Keratinocyte (primary cell): ENCODE results near the gene VAT1L. TPM values are rescaled to one million over a fixed set of nuclear protein-coding genes. Genes with fewer than 3 reads are reported as not detected.

Experiments
- DNase-seq: peaks from one replicate; pipeline ENCODE4 v3.0.0-alpha.2; 2011; ENCODE audit warnings: low read depth, missing footprints, low spot score
- FAIRE-seq: peaks from 2 replicates; lab custom pipeline; 2011; peaks lifted over from hg19 to GRCh38; lab: Jason Lieb, UNC
- H2AFZ ChIP-seq: 2 replicates; pipeline ENCODE4 v1.6.0; 2012; ENCODE audit warnings: low read length, control low read depth, inconsistent platforms; ENCODE audit not compliant: control insufficient read depth
- H3K27ac ChIP-seq: 2 replicates; pipeline ENCODE4 v1.5.1; 2011; ENCODE audit warnings: low read length; ENCODE audit not compliant: control insufficient read depth, insufficient read depth
- H3K27me3 ChIP-seq: 3 replicates; pipeline ENCODE4 v1.6.0; 2011; ENCODE audit warnings: low read length; ENCODE audit not compliant: control insufficient read depth, insufficient read depth; ENCODE audit errors: extremely low read depth
- H3K36me3 ChIP-seq, 2 experiments: 2 replicates in 1 of 2; 3 replicates in 1 of 2; pipeline ENCODE4 v1.5.1; 2011; ENCODE audit warnings: low read length in 2 of 2, mild to moderate bottlenecking in 1 of 2; ENCODE audit not compliant: control insufficient read depth in 2 of 2, insufficient read depth in 2 of 2; ENCODE audit errors: extremely low read depth in 1 of 2
- H3K4me1 ChIP-seq: 3 replicates; pipeline ENCODE4 v1.5.1; 2011; ENCODE audit warnings: low read length; ENCODE audit not compliant: control insufficient read depth, insufficient read depth; ENCODE audit errors: extremely low read depth
- H3K4me2 ChIP-seq: 3 replicates; pipeline ENCODE4 v1.6.0; 2011; ENCODE audit warnings: low read depth, low read length; ENCODE audit not compliant: control insufficient read depth, insufficient read depth; ENCODE audit errors: extremely low read depth
- H3K4me3 ChIP-seq, 3 experiments: fragments of 200-600 bp in 1 of 3; sonication (generic) in 1 of 3; 2 replicates in 2 of 3; 3 replicates in 1 of 3; pipeline ENCODE4 v1.5.1; 2011 to 2016; ENCODE audit warnings: low read length in 3 of 3, mild to moderate bottlenecking in 3 of 3, control low read depth in 2 of 3, inconsistent platforms in 1 of 3, low read depth in 1 of 3, mixed read lengths in 1 of 3, mixed run types in 1 of 3, moderate library complexity in 1 of 3; ENCODE audit not compliant: control insufficient read depth in 2 of 3, insufficient read depth in 2 of 3; ENCODE audit errors: extremely low read depth in 1 of 3
- H3K79me2 ChIP-seq: 2 replicates; pipeline ENCODE4 v1.6.0; 2012; ENCODE audit warnings: low read length; ENCODE audit not compliant: control insufficient read depth, insufficient read depth
- H3K9ac ChIP-seq: 3 replicates; pipeline ENCODE4 v1.6.0; 2011; ENCODE audit warnings: low read length; ENCODE audit not compliant: control insufficient read depth, insufficient read depth; ENCODE audit errors: extremely low read depth
- H3K9me1 ChIP-seq: 3 replicates; pipeline ENCODE4 v1.6.0; 2011; ENCODE audit warnings: low read length; ENCODE audit not compliant: control insufficient read depth, insufficient read depth; ENCODE audit errors: extremely low read depth
- H3K9me3 ChIP-seq: 2 replicates; pipeline ENCODE4 v1.5.1; 2012; ENCODE audit warnings: low read depth, low read length; ENCODE audit not compliant: control insufficient read depth
- H4K20me1 ChIP-seq: 3 replicates; pipeline ENCODE4 v1.6.0; 2011; ENCODE audit warnings: low read length; ENCODE audit not compliant: control insufficient read depth, insufficient read depth; ENCODE audit errors: extremely low read depth
- CTCF ChIP-seq, 3 experiments: IDR thresholded peaks in 1 of 3; conservative IDR thresholded peaks in 1 of 3; optimal IDR thresholded peaks in 1 of 3; 2 replicates in 2 of 3; 3 replicates in 1 of 3; pipeline versions ENCODE3 to v1.5.1; 2011; ENCODE audit warnings: low read length in 3 of 3, mild to moderate bottlenecking in 3 of 3, moderate library complexity in 2 of 3, control low read depth in 1 of 3, inconsistent platforms in 1 of 3; ENCODE audit not compliant: insufficient read depth in 2 of 3; ENCODE audit errors: extremely low read depth in 1 of 3
- EZH2 ChIP-seq: IDR thresholded peaks from one replicate; pipeline ENCODE4 v1.6.1; 2012; ENCODE audit warnings: inconsistent platforms, mild to moderate bottlenecking, low read length, moderate library complexity
- dilution Hi-C: fragments of 300-500 bp; cut with MboI; formaldehyde crosslinking; loops from one replicate; pipeline ENCODE4 v1.7.0; 2020; ENCODE audit warnings: low sequenced_read_pairs; ENCODE audit not compliant: extremely low pct_ligation_motif_present
- polyA plus RNA-seq, 5 experiments: library from polyadenylated mRNA; depleted of rRNA in 3 of 5; stranded (reverse) in 3 of 5; stranded (forward) in 1 of 5; unstranded in 1 of 5; fragments of >200 nt; gene quantifications; 1 replicate in 1 of 5; 2 replicates in 3 of 5; 3 replicates in 1 of 5; pipeline versions ENCODE4 v1.2.1 to v1.2.3, GENCODE V29; 2011 to 2012; ENCODE audit warnings: missing spikeins in 2 of 5, low read depth in 1 of 5, low replicate concordance in 1 of 5

The VAT1L gene
- polyA plus RNA-seq, 1 donor (not counting 4 experiments of a cell fraction or from before 2014, with no cell fraction given) = not detected

DNA sequence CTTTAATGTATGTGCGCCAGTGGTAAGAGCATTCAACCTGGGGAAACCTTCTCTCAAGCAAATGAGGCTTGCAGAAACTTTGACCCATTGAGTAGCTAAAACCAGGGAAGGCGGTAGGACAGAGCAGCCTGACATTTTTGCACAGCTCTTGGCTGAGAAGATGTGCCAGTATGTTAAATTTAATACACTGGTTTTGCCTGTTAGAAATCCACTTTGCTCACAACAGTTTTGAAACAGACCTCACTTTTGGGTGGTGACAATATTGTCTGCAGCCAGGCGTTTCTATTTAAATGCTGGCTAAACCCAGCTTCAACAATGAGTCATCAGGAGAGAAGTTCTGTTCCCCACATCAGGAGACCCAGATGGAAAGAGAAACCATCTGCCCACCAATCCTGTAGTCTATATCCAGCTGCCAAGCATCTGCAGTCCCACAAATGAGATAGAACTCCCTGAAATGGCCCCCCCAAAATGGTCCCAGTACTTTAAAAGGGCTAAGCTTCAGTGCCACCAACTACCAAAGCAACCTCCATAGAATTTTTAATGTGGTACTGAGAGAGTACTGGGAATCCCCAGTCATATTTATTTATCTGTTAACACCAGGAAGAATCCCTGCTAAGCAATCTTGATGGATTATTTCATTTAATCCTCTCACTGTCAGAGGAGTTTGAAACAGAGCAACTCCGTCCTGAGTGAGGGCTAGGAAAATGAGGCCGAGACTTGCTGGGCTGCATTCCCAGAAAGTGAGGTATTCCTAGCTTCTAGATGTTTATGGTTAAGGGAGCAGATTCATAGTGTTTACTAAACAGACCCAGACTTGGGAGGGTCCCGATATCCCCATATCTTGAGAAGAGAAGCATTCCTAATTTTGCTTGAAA, 205.0 kb downstream of the VAT1L start:
- Histone ChIP-seq H3K36me3 (no peaks in the 10 kb centered on the region), H3K9me1 (no peaks in the 10 kb centered on the region), H2AFZ (no peak overlapping the region), H3K4me2 (no peak overlapping the region), H3K27me3 (no peaks in the 10 kb centered on the region), H3K4me1 (no peaks in the 10 kb centered on the region), H3K9ac (no peak overlapping the region), H3K27ac (no peak overlapping the region), H3K79me2 (no peaks in the 10 kb centered on the region), H4K20me1 (no peaks in the 10 kb centered on the region), H3K9me3 (peaks cover 4% of the 10 kb centered on the region), H3K4me3 (no peak overlapping the region)
- TF ChIP-seq CTCF (optimal IDR thresholded peaks at IDR 0.05 in 1 of 3, IDR thresholded peaks at IDR 0.05 in 1 of 3, conservative IDR thresholded peaks at IDR 0.05 in 1 of 3; ENCODE audit: extremely low read depth in 1 of 3, insufficient read depth in 2 of 3, low read length in 3 of 3) = no peak
- no peak for TF ChIP-seq EZH2
- dilution Hi-C loops = no loop called here
- no peak for FAIRE-seq
- DNase-seq = no peak

DNA sequence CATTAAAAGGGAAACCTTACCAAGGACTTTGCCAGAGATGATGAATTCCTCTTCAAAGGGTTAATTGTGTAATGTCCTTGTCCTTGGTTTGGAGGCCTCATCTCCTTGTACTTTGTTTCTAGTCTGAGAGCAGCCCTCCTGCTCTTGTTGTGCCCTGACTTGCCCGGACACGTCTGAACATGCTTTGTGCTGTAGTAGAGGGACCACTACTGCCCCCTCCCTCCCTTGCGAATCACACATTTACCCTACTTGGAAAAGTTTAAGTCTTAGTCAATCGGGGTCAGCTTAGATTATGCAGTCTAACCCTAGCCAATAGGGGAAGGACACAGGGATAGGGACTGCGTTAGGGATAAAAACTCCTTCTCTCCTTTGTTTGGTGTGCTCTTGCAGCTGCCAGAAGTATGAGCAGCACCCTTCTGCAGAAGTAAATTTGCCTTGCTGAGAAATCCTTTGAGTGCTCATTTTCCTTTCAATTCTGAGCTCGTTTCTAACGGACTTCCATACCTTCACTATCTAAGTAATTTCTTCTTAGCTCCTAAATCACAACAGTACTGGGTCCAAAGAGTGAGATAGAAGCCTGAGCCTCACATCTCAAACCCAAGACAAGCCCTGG, 207.6 kb downstream of the VAT1L start:
- Histone ChIP-seq H3K27ac (no peak overlapping the region), H3K4me1 (no peaks in the 10 kb centered on the region), H3K4me3 (no peak overlapping the region), H3K9me3 (peaks cover 4% of the 10 kb centered on the region), H3K9ac (no peak overlapping the region), H2AFZ (no peak overlapping the region), H3K79me2 (no peaks in the 10 kb centered on the region), H4K20me1 (no peaks in the 10 kb centered on the region), H3K4me2 (no peak overlapping the region), H3K27me3 (no peaks in the 10 kb centered on the region), H3K36me3 (no peaks in the 10 kb centered on the region), H3K9me1 (no peaks in the 10 kb centered on the region)
- FAIRE-seq (no peak), DNase-seq (no peak)
- TF ChIP-seq EZH2 (no peak), CTCF (optimal IDR thresholded peaks at IDR 0.05 in 1 of 3, IDR thresholded peaks at IDR 0.05 in 1 of 3, conservative IDR thresholded peaks at IDR 0.05 in 1 of 3; ENCODE audit: extremely low read depth in 1 of 3, insufficient read depth in 2 of 3, low read length in 3 of 3) (no peak)
- dilution Hi-C loops = no loop called here
